ENCODE results near the gene SLC39A11. TPM values are rescaled to one million over a fixed set of nuclear protein-coding genes. Genes with fewer than 3 reads are reported as not detected.

The SLC39A11 gene
- total RNA-seq, 1 donor from 2014 or later, result 16.3 TPM

GRCh38 chr17:72693151-72693878, 399.2 kb downstream of the SLC39A11 start:
- peaks cover 1% of the 10 kb centered on the region for H3K4me1 Mint-ChIP-seq (ENCODE audit: low read depth, unreplicated experiment)
- H3K9me3 Mint-ChIP-seq (ENCODE audit: unreplicated experiment), result peaks cover 2% of the 10 kb centered on the region
- no peak overlapping the region for H3K4me3 Mint-ChIP-seq (ENCODE audit: unreplicated experiment)
- peaks cover 5% of the 10 kb centered on the region for H3K36me3 Mint-ChIP-seq (ENCODE audit: unreplicated experiment)
- TF ChIP-seq CTCF (IDR thresholded peaks at IDR 0.05; ENCODE audit: partially characterized antibody, unreplicated experiment), result no peak
- H3K27ac Mint-ChIP-seq (ENCODE audit: unreplicated experiment), result no peak overlapping the region
- peaks cover 8% of the 10 kb centered on the region for H3K27me3 Mint-ChIP-seq (ENCODE audit: unreplicated experiment)
- no peak for DNase-seq

GRCh38 chr17:72692676-72693075, 399.8 kb downstream of the SLC39A11 start:
- no peak for TF ChIP-seq CTCF (IDR thresholded peaks at IDR 0.05; ENCODE audit: partially characterized antibody, unreplicated experiment)
- Mint-ChIP-seq H3K4me3 (ENCODE audit: unreplicated experiment) (no peak overlapping the region), H3K27me3 (ENCODE audit: unreplicated experiment) (peaks cover 8% of the 10 kb centered on the region), H3K9me3 (ENCODE audit: unreplicated experiment) (peaks cover 2% of the 10 kb centered on the region), H3K36me3 (ENCODE audit: unreplicated experiment) (peaks cover 5% of the 10 kb centered on the region), H3K27ac (ENCODE audit: unreplicated experiment) (no peak overlapping the region), H3K4me1 (ENCODE audit: low read depth, unreplicated experiment) (peaks cover 1% of the 10 kb centered on the region)
- no peak for DNase-seq

- H3K36me3 Mint-ChIP-seq (ENCODE audit: unreplicated experiment), result peaks cover 5% of the 10 kb centered on the region
- no peak overlapping the region for H3K27ac Mint-ChIP-seq (ENCODE audit: unreplicated experiment)
- H3K9me3 Mint-ChIP-seq (ENCODE audit: unreplicated experiment), result peaks cover 2% of the 10 kb centered on the region
- peaks cover 1% of the 10 kb centered on the region for H3K4me1 Mint-ChIP-seq (ENCODE audit: low read depth, unreplicated experiment)
- H3K27me3 Mint-ChIP-seq (ENCODE audit: unreplicated experiment), result peaks cover 4% of the 10 kb centered on the region
- TF ChIP-seq CTCF (IDR thresholded peaks at IDR 0.05; ENCODE audit: partially characterized antibody, unreplicated experiment), result no peak
- H3K4me3 Mint-ChIP-seq (ENCODE audit: unreplicated experiment), result no peak overlapping the region
- DNase-seq, result no peak
Measured at GRCh38 chr17:72691586-72691985, 400.9 kb downstream of the SLC39A11 start.

- Mint-ChIP-seq H3K4me3 (ENCODE audit: unreplicated experiment) (no peak overlapping the region), H3K27ac (ENCODE audit: unreplicated experiment) (no peak overlapping the region), H3K9me3 (ENCODE audit: unreplicated experiment) (peaks cover 2% of the 10 kb centered on the region), H3K27me3 (ENCODE audit: unreplicated experiment) (peaks cover 4% of the 10 kb centered on the region), H3K36me3 (ENCODE audit: unreplicated experiment) (peaks cover 5% of the 10 kb centered on the region), H3K4me1 (ENCODE audit: low read depth, unreplicated experiment) (peaks cover 1% of the 10 kb centered on the region)
- TF ChIP-seq CTCF (IDR thresholded peaks at IDR 0.05; ENCODE audit: partially characterized antibody, unreplicated experiment), result no peak
- DNase-seq, result no peak
Measured at GRCh38 chr17:72691017-72691416, 401.5 kb downstream of the SLC39A11 start.

- Mint-ChIP-seq H3K27me3 (ENCODE audit: unreplicated experiment) (peaks cover 2% of the 10 kb centered on the region), H3K4me1 (ENCODE audit: low read depth, unreplicated experiment) (peaks cover 1% of the 10 kb centered on the region), H3K27ac (ENCODE audit: unreplicated experiment) (no peak overlapping the region), H3K9me3 (ENCODE audit: unreplicated experiment) (no peaks in the 10 kb centered on the region), H3K4me3 (ENCODE audit: unreplicated experiment) (no peak overlapping the region), H3K36me3 (ENCODE audit: unreplicated experiment) (no peaks in the 10 kb centered on the region)
- DNase-seq, result no peak
- TF ChIP-seq CTCF (IDR thresholded peaks at IDR 0.05; ENCODE audit: partially characterized antibody, unreplicated experiment), result no peak
Measured at GRCh38 chr17:72687886-72688285, 404.6 kb downstream of the SLC39A11 start.
